ENCODE measurements around the gene ITGA3.

Gene ITGA3

DNA sequence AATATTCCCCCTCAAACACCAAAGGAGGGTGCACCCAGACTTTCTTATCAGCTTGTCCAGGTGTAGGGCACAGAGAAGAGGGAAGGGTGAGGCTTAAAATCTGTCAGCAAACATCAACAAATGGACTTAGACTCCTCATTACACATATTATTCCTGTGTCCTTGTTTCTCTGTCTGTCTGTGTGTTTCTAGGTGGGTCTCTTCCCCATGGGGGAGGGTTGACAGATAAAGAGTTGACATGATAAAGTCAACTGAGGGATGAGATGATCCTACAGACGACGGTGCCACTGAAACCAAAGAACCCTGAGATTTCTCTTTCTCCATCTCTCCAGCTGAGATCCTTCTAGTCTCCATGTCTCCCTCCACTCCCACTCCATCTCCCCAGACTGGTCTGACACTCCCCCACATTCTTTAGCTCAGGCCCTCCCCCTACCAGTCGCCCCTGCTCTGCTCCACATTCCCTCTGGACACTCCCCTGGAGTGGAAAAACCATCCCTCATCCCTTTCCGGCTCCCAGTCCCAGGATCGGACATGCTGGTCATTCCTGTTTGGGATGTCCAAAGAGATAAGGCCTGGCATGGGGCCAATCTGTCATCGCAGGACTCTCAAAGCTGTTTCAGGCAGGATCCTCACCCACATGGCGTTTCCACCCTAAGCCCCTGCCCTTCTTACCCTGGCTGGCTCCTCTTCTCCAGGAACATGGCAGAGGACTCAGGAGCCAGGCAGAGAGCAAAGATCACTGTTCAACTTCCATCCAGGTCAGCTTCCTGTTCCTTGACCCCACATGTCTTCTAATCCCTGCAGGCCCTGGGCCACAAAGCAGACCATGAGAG, 2.9 kb upstream of the ITGA3 start:
- Histone ChIP-seq H3K4ac (ENCODE audit: low read depth in 1 of 2, low read length in 2 of 2) (peak overlapping the region; percentile 29 to 30), H3K27me3 (ENCODE audit: control insufficient read depth in 1 of 2, insufficient read depth in 1 of 2, low read length in 2 of 2) (no peaks in the 10 kb centered on the region), H3K36me3 (ENCODE audit: control insufficient read depth in 1 of 2, insufficient read depth in 2 of 2, low read depth in 1 of 2, low read length in 2 of 2) (peaks cover 0 to 4% of the 10 kb centered on the region in 2 experiments), H2BK15ac (ENCODE audit: low read depth, poor library complexity, severe bottlenecking) (peak overlapping the region; percentile 94), H3K4me3 (ENCODE audit: insufficient read depth in 1 of 2, low read depth in 1 of 2, low read length in 2 of 2) (no peak overlapping the region), H3K27ac (ENCODE audit: low read length, poor library complexity, severe bottlenecking) (peak overlapping the region; percentile 83), H3K9ac (ENCODE audit: low read length) (no peak overlapping the region), H2AK5ac (ENCODE audit: low read length, severe bottlenecking) (peak overlapping the region; percentile 87), H3K18ac (ENCODE audit: low read depth in 1 of 2, low read length in 2 of 2) (peak overlapping the region; percentile 29 to 86), H3K23ac (ENCODE audit: low read length in 2 of 2) (no peak overlapping the region), H3K79me1 (replicated peaks; ENCODE audit: low read length, poor library complexity, severe bottlenecking) (no peaks in the 10 kb centered on the region), H3K4me1 (ENCODE audit: control insufficient read depth, insufficient read depth, low read depth, low read length) (peaks cover 47% of the 10 kb centered on the region), H4K91ac (ENCODE audit: low read length) (peak overlapping the region; percentile 59), H2BK5ac (ENCODE audit: low read depth, low read length, poor library complexity, severe bottlenecking) (peak overlapping the region; percentile 26), H3K14ac (ENCODE audit: low read length in 2 of 2) (no peak overlapping the region), H2AFZ (ENCODE audit: low read depth, low read length) (no peak overlapping the region), H3K4me2 (ENCODE audit: low read length, poor library complexity, severe bottlenecking) (no peak overlapping the region), H2BK12ac (ENCODE audit: low read length in 2 of 2) (peak overlapping the region; percentile 69 to 73), H4K8ac (ENCODE audit: low read length) (no peak overlapping the region), H2BK120ac (ENCODE audit: low read depth, low read length) (peak overlapping the region; percentile 90), H3K9me3 (ENCODE audit: control insufficient read depth, low read length) (no peaks in the 10 kb centered on the region)
- peak; percentile 72 for DNase-seq
- WGBS: 36% methylated on average over 7 of the region's 7 CpGs

DNA sequence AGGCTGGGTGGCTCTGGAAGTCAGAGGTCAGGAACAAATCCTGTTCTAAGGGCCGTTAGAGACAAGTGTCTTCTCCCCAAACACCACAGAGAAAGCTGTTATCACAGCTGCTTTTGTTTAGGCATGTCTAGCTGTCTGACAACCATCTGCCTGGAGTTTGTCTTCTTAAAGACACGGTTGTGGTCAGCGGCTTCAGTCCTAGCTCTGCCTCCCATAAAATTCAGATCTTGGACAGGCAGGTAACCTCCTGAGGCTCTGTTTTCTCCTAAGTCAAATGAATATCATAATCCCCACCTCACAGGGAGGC, 2.3 kb upstream of the ITGA3 start:
- peak overlapping the region; percentile 9 for H2AK5ac ChIP-seq (ENCODE audit: low read length, severe bottlenecking)
- no peak overlapping the region for H3K9ac ChIP-seq (ENCODE audit: low read length)
- H4K8ac ChIP-seq (ENCODE audit: low read length): no peak overlapping the region
- H3K27ac ChIP-seq (ENCODE audit: low read length, poor library complexity, severe bottlenecking): peak overlapping the region; percentile 48
- H3K14ac ChIP-seq (ENCODE audit: low read length in 2 of 2): no peak overlapping the region
- no peaks in the 10 kb centered on the region for H3K79me1 ChIP-seq (replicated peaks; ENCODE audit: low read length, poor library complexity, severe bottlenecking)
- peak; percentile 68 for DNase-seq
- peaks cover 0 to 9% of the 10 kb centered on the region in 2 experiments for H3K36me3 ChIP-seq (ENCODE audit: control insufficient read depth in 1 of 2, insufficient read depth in 2 of 2, low read depth in 1 of 2, low read length in 2 of 2)
- no peak overlapping the region for H4K91ac ChIP-seq (ENCODE audit: low read length)
- H2AFZ ChIP-seq (ENCODE audit: low read depth, low read length): no peak overlapping the region
- peak overlapping the region; percentile 29 to 86 for H3K18ac ChIP-seq (ENCODE audit: low read depth in 1 of 2, low read length in 2 of 2)
- H3K4me1 ChIP-seq (ENCODE audit: control insufficient read depth, insufficient read depth, low read depth, low read length): peaks cover 48% of the 10 kb centered on the region
- peak overlapping the region in 1 of 2 experiments; percentile 21 for H3K4ac ChIP-seq (ENCODE audit: low read depth in 1 of 2, low read length in 2 of 2)
- 0% methylated on average over 3 of the region's 3 CpGs for WGBS
- no peaks in the 10 kb centered on the region for H3K27me3 ChIP-seq (ENCODE audit: control insufficient read depth in 1 of 2, insufficient read depth in 1 of 2, low read length in 2 of 2)
- no peak overlapping the region for H3K23ac ChIP-seq (ENCODE audit: low read length in 2 of 2)
- H2BK12ac ChIP-seq (ENCODE audit: low read length in 2 of 2): peak overlapping the region in 1 of 2 experiments; percentile 7
- H3K4me2 ChIP-seq (ENCODE audit: low read length, poor library complexity, severe bottlenecking): no peak overlapping the region
- no peak overlapping the region for H2BK15ac ChIP-seq (ENCODE audit: low read depth, poor library complexity, severe bottlenecking)
- H3K4me3 ChIP-seq (ENCODE audit: insufficient read depth in 1 of 2, low read depth in 1 of 2, low read length in 2 of 2): no peak overlapping the region
- peak overlapping the region; percentile 26 for H2BK5ac ChIP-seq (ENCODE audit: low read depth, low read length, poor library complexity, severe bottlenecking)
- no peak overlapping the region for H2BK120ac ChIP-seq (ENCODE audit: low read depth, low read length)
- H3K9me3 ChIP-seq (ENCODE audit: control insufficient read depth, low read length): no peaks in the 10 kb centered on the region

DNA sequence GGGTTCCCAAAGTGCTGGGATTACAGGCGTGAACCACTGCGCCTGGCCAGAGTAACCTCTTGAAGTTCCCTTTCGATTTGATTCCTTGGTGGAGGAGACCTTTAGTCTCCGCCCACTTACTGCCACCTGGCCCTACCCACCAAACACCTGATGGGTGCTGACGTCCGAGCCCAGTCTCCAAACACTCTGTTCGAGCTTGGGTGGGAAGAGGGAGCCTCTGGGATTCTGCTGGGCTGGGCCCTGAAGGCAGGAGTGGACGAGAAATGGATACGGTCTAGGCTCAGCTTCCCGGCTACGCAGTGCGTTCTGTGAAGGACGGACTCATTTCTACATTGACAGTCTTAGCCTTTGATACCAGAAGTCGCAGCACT, 870 bp upstream of the ITGA3 start:
- peak overlapping the region; percentile 74 to 84 for H3K18ac ChIP-seq (ENCODE audit: low read depth in 1 of 2, low read length in 2 of 2)
- peak overlapping the region; percentile 87 for H2AK5ac ChIP-seq (ENCODE audit: low read length, severe bottlenecking)
- H2BK120ac ChIP-seq (ENCODE audit: low read depth, low read length): peak overlapping the region; percentile 86
- peak overlapping the region in 1 of 2 experiments; percentile 19 for H3K14ac ChIP-seq (ENCODE audit: low read length in 2 of 2)
- no peak overlapping the region for H3K23ac ChIP-seq (ENCODE audit: low read length in 2 of 2)
- peak overlapping the region; percentile 84 to 87 for H3K4me3 ChIP-seq (ENCODE audit: insufficient read depth in 1 of 2, low read depth in 1 of 2, low read length in 2 of 2)
- no peaks in the 10 kb centered on the region for H3K27me3 ChIP-seq (ENCODE audit: control insufficient read depth in 1 of 2, insufficient read depth in 1 of 2, low read length in 2 of 2)
- no peak for DNase-seq
- H2BK5ac ChIP-seq (ENCODE audit: low read depth, low read length, poor library complexity, severe bottlenecking): peak overlapping the region; percentile 75
- peak overlapping the region; percentile 92 for H4K91ac ChIP-seq (ENCODE audit: low read length)
- H3K4me2 ChIP-seq (ENCODE audit: low read length, poor library complexity, severe bottlenecking): peak overlapping the region; percentile 86
- peak overlapping the region; percentile 79 for H3K9ac ChIP-seq (ENCODE audit: low read length)
- no peaks in the 10 kb centered on the region for H3K9me3 ChIP-seq (ENCODE audit: control insufficient read depth, low read length)
- no peak overlapping the region for H2AFZ ChIP-seq (ENCODE audit: low read depth, low read length)
- peak overlapping the region; percentile 96 for H3K27ac ChIP-seq (ENCODE audit: low read length, poor library complexity, severe bottlenecking)
- H3K4ac ChIP-seq (ENCODE audit: low read depth in 1 of 2, low read length in 2 of 2): peak overlapping the region; percentile 67 to 92
- WGBS: 16% methylated on average over 12 of the region's 14 CpGs
- H4K8ac ChIP-seq (ENCODE audit: low read length): peak overlapping the region; percentile 90
- H3K79me1 ChIP-seq (replicated peaks; ENCODE audit: low read length, poor library complexity, severe bottlenecking): no peaks in the 10 kb centered on the region
- H3K36me3 ChIP-seq (ENCODE audit: control insufficient read depth in 1 of 2, insufficient read depth in 2 of 2, low read depth in 1 of 2, low read length in 2 of 2): peaks cover 0 to 16% of the 10 kb centered on the region in 2 experiments
- H2BK15ac ChIP-seq (ENCODE audit: low read depth, poor library complexity, severe bottlenecking): peak overlapping the region; percentile 45
- H3K4me1 ChIP-seq (ENCODE audit: control insufficient read depth, insufficient read depth, low read depth, low read length): peaks cover 50% of the 10 kb centered on the region
- H2BK12ac ChIP-seq (ENCODE audit: low read length in 2 of 2): peak overlapping the region; percentile 79 to 88

DNA sequence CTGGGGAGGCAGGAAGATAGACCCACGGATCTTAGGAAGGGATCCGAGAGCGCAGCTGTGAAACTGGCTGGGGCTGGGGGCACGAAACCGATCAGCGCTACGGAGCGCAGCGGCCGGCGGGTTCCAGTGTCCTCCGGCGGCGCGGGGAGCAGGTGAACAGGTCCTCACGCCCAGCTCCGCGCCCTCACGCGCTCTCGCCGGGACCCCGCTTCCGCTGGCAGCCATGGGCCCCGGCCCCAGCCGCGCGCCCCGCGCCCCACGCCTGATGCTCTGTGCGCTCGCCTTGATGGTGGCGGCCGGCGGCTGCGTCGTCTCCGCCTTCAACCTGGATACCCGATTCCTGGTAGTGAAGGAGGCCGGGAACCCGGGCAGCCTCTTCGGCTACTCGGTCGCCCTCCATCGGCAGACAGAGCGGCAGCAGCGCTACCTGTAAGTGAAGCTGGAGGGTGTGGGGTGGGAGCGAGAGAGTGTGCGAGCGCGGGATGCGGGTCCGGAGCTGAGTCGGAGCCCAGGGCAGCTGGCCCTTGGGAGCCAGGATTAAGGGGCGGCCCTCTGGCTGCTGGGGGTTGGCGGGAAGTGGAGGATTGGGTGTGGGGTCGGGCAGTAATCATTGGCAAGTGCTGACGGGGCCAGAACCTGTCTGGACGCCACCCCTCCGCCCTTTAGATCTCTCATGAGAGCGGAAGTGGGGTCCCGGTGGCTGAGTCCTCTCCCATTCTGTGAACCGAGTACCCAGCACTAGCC, 479 bp downstream of the ITGA3 start:
- Histone ChIP-seq H4K91ac (ENCODE audit: low read length) (peak overlapping the region; percentile 81), H4K8ac (ENCODE audit: low read length) (peak overlapping the region; percentile 59), H3K79me1 (replicated peaks; ENCODE audit: low read length, poor library complexity, severe bottlenecking) (no peaks in the 10 kb centered on the region), H3K4me1 (ENCODE audit: control insufficient read depth, insufficient read depth, low read depth, low read length) (peaks cover 53% of the 10 kb centered on the region), H3K4ac (ENCODE audit: low read depth in 1 of 2, low read length in 2 of 2) (peak overlapping the region; percentile 90 to 92), H2AFZ (ENCODE audit: low read depth, low read length) (peak overlapping the region; percentile 42), H3K18ac (ENCODE audit: low read depth in 1 of 2, low read length in 2 of 2) (peak overlapping the region; percentile 50 to 81), H2BK120ac (ENCODE audit: low read depth, low read length) (peak overlapping the region; percentile 81), H3K23ac (ENCODE audit: low read length in 2 of 2) (peak overlapping the region in 1 of 2 experiments; percentile 99), H3K9ac (ENCODE audit: low read length) (peak overlapping the region; percentile 79), H3K14ac (ENCODE audit: low read length in 2 of 2) (peak overlapping the region in 1 of 2 experiments; percentile 93), H3K4me2 (ENCODE audit: low read length, poor library complexity, severe bottlenecking) (peak overlapping the region; percentile 86), H3K27me3 (ENCODE audit: control insufficient read depth in 1 of 2, insufficient read depth in 1 of 2, low read length in 2 of 2) (no peaks in the 10 kb centered on the region), H2BK12ac (ENCODE audit: low read length in 2 of 2) (peak overlapping the region; percentile 57 to 93), H3K4me3 (ENCODE audit: insufficient read depth in 1 of 2, low read depth in 1 of 2, low read length in 2 of 2) (peak overlapping the region; percentile 84 to 87), H2BK15ac (ENCODE audit: low read depth, poor library complexity, severe bottlenecking) (peak overlapping the region; percentile 89), H3K9me3 (ENCODE audit: control insufficient read depth, low read length) (no peaks in the 10 kb centered on the region), H2AK5ac (ENCODE audit: low read length, severe bottlenecking) (no peak overlapping the region), H3K36me3 (ENCODE audit: control insufficient read depth in 1 of 2, insufficient read depth in 2 of 2, low read depth in 1 of 2, low read length in 2 of 2) (peaks cover 0 to 19% of the 10 kb centered on the region in 2 experiments), H2BK5ac (ENCODE audit: low read depth, low read length, poor library complexity, severe bottlenecking) (peak overlapping the region; percentile 93), H3K27ac (ENCODE audit: low read length, poor library complexity, severe bottlenecking) (peak overlapping the region; percentile 90)
- under 1% methylated on average over 63 of the region's 64 CpGs for WGBS
- DNase-seq: peak; percentile 66

Data from mesenchymal stem cell (in vitro differentiated cells and primary cell).